ENCODE measurements around the gene HCK. TPM values are rescaled to one million over a fixed set of nuclear protein-coding genes. Genes with fewer than 3 reads are reported as not detected.

The HCK gene
- polyA plus RNA-seq, 1 of the 3 experiments (the other 2 are of a cell fraction), result not detected

- Histone ChIP-seq H4K20me1 (ENCODE audit: insufficient read depth) (no peaks in the 10 kb centered on the region), H3K27me3 (ENCODE audit: insufficient read depth) (peaks cover 9% of the 10 kb centered on the region; the same call in 1 of the 2 replicates), H3K4me2 (peak overlapping the region; percentile 34; the same call in 1 of the 2 replicates), H3K36me3 (replicated peaks in 1 of 2; ENCODE audit: control insufficient read depth in 1 of 2, insufficient read depth in 2 of 2, low read length in 1 of 2) (no peaks in the 10 kb centered on the region), H3K9me3 (no peaks in the 10 kb centered on the region), H2AFZ (ENCODE audit: low read depth) (peak overlapping the region; percentile 36; the same call in 1 of the 2 replicates), H3F3A (replicated peaks; ENCODE audit: insufficient read depth) (peaks cover 4% of the 10 kb centered on the region), H3K4me1 (ENCODE audit: control insufficient read depth in 1 of 2, insufficient read depth in 2 of 2, low read depth in 1 of 2, low read length in 1 of 2) (no peaks in the 10 kb centered on the region; a peak in 1 of 4 replicates), H3K9me2 (no peaks in the 10 kb centered on the region), H3K27ac (ENCODE audit: low read depth in 2 of 2, low read length in 1 of 2) (peak overlapping the region in 1 of 2 experiments; percentile 57; a peak in 2 of 4 replicates), H3K9ac (no peak overlapping the region), H3K79me2 (ENCODE audit: insufficient read depth) (no peaks in the 10 kb centered on the region), H3K4me3 (ENCODE audit: low read depth in 2 of 2, low read length in 1 of 2) (no peak overlapping the region; a peak in 1 of 4 replicates)
- ChIA-PET CTCF (interaction anchor here (0.8 to 1.1 kb wide), 2 partner anchors 24 to 244 kb away, joined by 3 to 4 read pairs; no protein-coding TSS in a partner anchor), POLR2A (no interaction called here)
- 23% methylated on average over 6 of the region's 6 CpGs for WGBS (ENCODE audit: low lambda C conversion rate)
- DNase-seq, result no peak
- TF ChIP-seq CTCF (IDR thresholded peaks at IDR 0.05) (no peak), FOSL2 (IDR thresholded peaks at IDR 0.05; ENCODE audit: borderline replicate concordance, low read depth) (peak; percentile 56; the same call in 1 of the 2 replicates), EP300 (IDR thresholded peaks at IDR 0.05; ENCODE audit: borderline replicate concordance in 1 of 2, low read depth in 1 of 2, low read length in 1 of 2) (peak in 1 of 2 experiments; percentile 44; a peak in 1 of 4 replicates), TAF1 (IDR thresholded peaks at IDR 0.05; ENCODE audit: borderline replicate concordance, low read depth, low read length) (no peak), POLR2AphosphoS5 (IDR thresholded peaks at IDR 0.05; ENCODE audit: low read depth, low read length) (no peak), RCOR1 (IDR thresholded peaks at IDR 0.05; ENCODE audit: low read length) (no peak), TCF12 (IDR thresholded peaks at IDR 0.05) (peak; percentile 60), IRF3 (IDR thresholded peaks at IDR 0.05; ENCODE audit: low read depth, low read length) (no peak), NFIC (IDR thresholded peaks at IDR 0.05; ENCODE audit: borderline replicate concordance) (peak; percentile 36; the same call in 1 of the 2 replicates), USF2 (IDR thresholded peaks at IDR 0.05; ENCODE audit: borderline replicate concordance, low read depth, low read length) (no peak), GATA2 (CRISPR knock-in tag; IDR thresholded peaks at IDR 0.05) (no peak), FOXM1 (IDR thresholded peaks at IDR 0.05; ENCODE audit: low read depth) (no peak), FOXJ3 (CRISPR knock-in tag; IDR thresholded peaks at IDR 0.05) (no peak), USF1 (IDR thresholded peaks at IDR 0.05; ENCODE audit: borderline replicate concordance, low read depth) (no peak), EZH2phosphoT487 (IDR thresholded peaks at IDR 0.05; ENCODE audit: borderline replicate concordance, low read depth) (no peak), PBX3 (IDR thresholded peaks at IDR 0.05) (peak; percentile 91), ELF1 (IDR thresholded peaks at IDR 0.05) (no peak), SMC3 (IDR thresholded peaks at IDR 0.05; ENCODE audit: low read depth, low read length) (no peak), TEAD4 (IDR thresholded peaks at IDR 0.05; ENCODE audit: borderline replicate concordance, insufficient read depth) (no peak), YY1 (IDR thresholded peaks at IDR 0.05; ENCODE audit: low read depth) (no peak), MEF2A (IDR thresholded peaks at IDR 0.05; ENCODE audit: borderline replicate concordance, low read depth) (peak; percentile 78; the same call in 1 of the 2 replicates), RFX5 (IDR thresholded peaks at IDR 0.05; ENCODE audit: low read length) (no peak), REST (IDR thresholded peaks at IDR 0.05; ENCODE audit: low read depth, low read length) (no peak), JUND (IDR thresholded peaks at IDR 0.05) (no peak; the same call in 1 of the 2 replicates)
Measured at GRCh38 chr20:32067234-32067821, 15.3 kb downstream of the HCK start.

Measured in SK-N-SH (cell line).